Chondrocyte (in vitro differentiated cells): ENCODE results near the gene MAOB. TPM values are rescaled to one million over a fixed set of nuclear protein-coding genes. Genes with fewer than 3 reads are reported as not detected.

Experiments
- DNase-seq: peaks from one replicate; pipeline ENCODE4 v3.0.0; 2021; ENCODE audit warnings: mixed read lengths, low spot score
- H3K27ac Mint-ChIP-seq: one replicate; pipeline ENCODE4 v1.8.0; 2021; ENCODE audit warnings: mild to moderate bottlenecking, moderate library complexity, mixed read lengths; ENCODE audit not compliant: unreplicated experiment
- H3K27me3 Mint-ChIP-seq: 2 replicates; pipeline ENCODE4 v1.8.0; 2021; ENCODE audit warnings: low read depth, mixed read lengths
- H3K36me3 Mint-ChIP-seq: 2 replicates; pipeline ENCODE4 v1.8.0; 2021; ENCODE audit warnings: low read depth, mixed read lengths
- H3K4me1 Mint-ChIP-seq: 2 replicates; pipeline ENCODE4 v1.8.0; 2021; ENCODE audit warnings: low read depth, mild to moderate bottlenecking, mixed read lengths
- H3K4me3 Mint-ChIP-seq: one replicate; pipeline ENCODE4 v1.8.0; 2021; ENCODE audit warnings: mild to moderate bottlenecking, moderate library complexity, mixed read lengths; ENCODE audit not compliant: unreplicated experiment
- H3K9me3 Mint-ChIP-seq: 2 replicates; pipeline ENCODE4 v1.8.0; 2021; ENCODE audit warnings: low read depth, mixed read lengths
- CTCF ChIP-seq: fragments of 200-600 bp; sonication (generic); IDR thresholded peaks from 2 replicates; pipeline ENCODE4 v1.5.0; 2021; ENCODE audit warnings: antibody characterized with exemption, mild to moderate bottlenecking, moderate library complexity
- total RNA-seq: library from RNA; stranded (reverse); gene quantifications from 3 replicates; pipeline ENCODE4 v1.2.1, GENCODE V29; 2021

MAOB gene
- total RNA-seq, 1 donor from 2014 or later: 3.2 TPM

GRCh38 chrX:43813319-43813718 lies 68.9 kb downstream of the MAOB start:
- DNase-seq: no peak
- H3K27ac Mint-ChIP-seq: no peak overlapping the region
- peaks cover 3% of the 10 kb centered on the region for H3K9me3 Mint-ChIP-seq
- TF ChIP-seq CTCF: no peak
- H3K4me1 Mint-ChIP-seq: no peaks in the 10 kb centered on the region
- peaks cover 1% of the 10 kb centered on the region for H3K36me3 Mint-ChIP-seq
- peaks cover 9% of the 10 kb centered on the region for H3K27me3 Mint-ChIP-seq
- no peak overlapping the region for H3K4me3 Mint-ChIP-seq

- H3K4me3 Mint-ChIP-seq: no peak overlapping the region
- peaks cover 3% of the 10 kb centered on the region for H3K9me3 Mint-ChIP-seq
- DNase-seq: no peak
- no peaks in the 10 kb centered on the region for H3K36me3 Mint-ChIP-seq
- no peak for TF ChIP-seq CTCF
- peaks cover 1% of the 10 kb centered on the region for H3K27me3 Mint-ChIP-seq
- no peak overlapping the region for H3K27ac Mint-ChIP-seq
- no peaks in the 10 kb centered on the region for H3K4me1 Mint-ChIP-seq
Measured at GRCh38 chrX:43809463-43809862, 72.8 kb downstream of the MAOB start.

- no peaks in the 10 kb centered on the region for H3K4me1 Mint-ChIP-seq
- H3K9me3 Mint-ChIP-seq: peaks cover 3% of the 10 kb centered on the region
- no peak for TF ChIP-seq CTCF
- H3K27me3 Mint-ChIP-seq: no peaks in the 10 kb centered on the region
- no peak overlapping the region for H3K4me3 Mint-ChIP-seq
- no peak for DNase-seq
- no peaks in the 10 kb centered on the region for H3K36me3 Mint-ChIP-seq
- no peak overlapping the region for H3K27ac Mint-ChIP-seq
Measured at GRCh38 chrX:43808231-43808630, 74.0 kb downstream of the MAOB start.

GRCh38 chrX:43805579-43805978 lies 76.7 kb downstream of the MAOB start:
- no peak for TF ChIP-seq CTCF
- DNase-seq: no peak
- Mint-ChIP-seq H3K27me3 (no peaks in the 10 kb centered on the region), H3K36me3 (no peaks in the 10 kb centered on the region), H3K27ac (no peak overlapping the region), H3K4me3 (no peak overlapping the region), H3K4me1 (no peaks in the 10 kb centered on the region), H3K9me3 (no peaks in the 10 kb centered on the region)

- H3K4me3 Mint-ChIP-seq: no peak overlapping the region
- H3K27me3 Mint-ChIP-seq: no peaks in the 10 kb centered on the region
- no peaks in the 10 kb centered on the region for H3K9me3 Mint-ChIP-seq
- TF ChIP-seq CTCF: no peak
- no peaks in the 10 kb centered on the region for H3K36me3 Mint-ChIP-seq
- no peak overlapping the region for H3K27ac Mint-ChIP-seq
- DNase-seq: no peak
- H3K4me1 Mint-ChIP-seq: no peaks in the 10 kb centered on the region
Measured at GRCh38 chrX:43804021-43804420, 78.2 kb downstream of the MAOB start.
